Naive B cell (primary cell): Measurements from ENCODE around the gene CENPL. TPM values are rescaled to one million over a fixed set of nuclear protein-coding genes. Genes with fewer than 3 reads are reported as not detected.
"Not testable (repeated sequence)": the region's sequence is repeated elsewhere in the genome, so short reads cannot be mapped to it uniquely, and the experiment has no call there.

ENCODE experiments used
- ATAC-seq, 2 donors: fragments of 150-1000 bp; cut with Tn5 transposase; 2 replicates each; pipeline ENCODE4 v1.10.0; 2021; ENCODE audit warnings: low read depth in 2 of 2, mild to moderate bottlenecking in 2 of 2, moderate library complexity in 2 of 2
- DNase-seq: peaks from one replicate; pipeline ENCODE4 v3.0.0; 2022
- H3K27ac Mint-ChIP-seq, 6 donors: one replicate each; pipeline ENCODE4 v1.8.0; 2020 to 2022; ENCODE audit warnings: mild to moderate bottlenecking in 6 of 6, mixed read lengths in 6 of 6, moderate library complexity in 5 of 6, inconsistent platforms in 2 of 6
- H3K27me3 Mint-ChIP-seq, 3 donors: one replicate each; pipeline ENCODE4 v1.8.0; 2021 to 2022; ENCODE audit warnings: mixed read lengths in 3 of 3, mild to moderate bottlenecking in 1 of 3
- H3K36me3 Mint-ChIP-seq, 2 donors: one replicate each; pipeline ENCODE4 v1.8.0; 2020 to 2022; ENCODE audit warnings: mixed read lengths in 2 of 2, inconsistent platforms in 1 of 2, mild to moderate bottlenecking in 1 of 2
- H3K4me1 Mint-ChIP-seq, 3 donors: one replicate each; pipeline ENCODE4 v1.8.0; 2020 to 2022; ENCODE audit warnings: mixed read lengths in 3 of 3, inconsistent platforms in 1 of 3, mild to moderate bottlenecking in 1 of 3, moderate library complexity in 1 of 3
- H3K4me3 Mint-ChIP-seq, 8 donors: one replicate each; pipeline ENCODE4 v1.8.0; 2020 to 2022; ENCODE audit warnings: mild to moderate bottlenecking in 8 of 8, mixed read lengths in 8 of 8, moderate library complexity in 8 of 8, inconsistent platforms in 2 of 8
- H3K9me3 Mint-ChIP-seq, 7 donors: one replicate each; pipeline ENCODE4 v1.8.0; 2020 to 2022; ENCODE audit warnings: mixed read lengths in 7 of 7, mild to moderate bottlenecking in 5 of 7, inconsistent platforms in 2 of 7, moderate library complexity in 1 of 7
- polyA plus RNA-seq, 6 donors: library from polyadenylated mRNA; unstranded; fragments of 300-500 nt; fragmentation: Illumina TruSeq; gene quantifications; one replicate each; pipeline ENCODE4 v1.2.3, GENCODE V29; 2021; ENCODE audit warnings: low read depth in 6 of 6

The CENPL gene
- polyA plus RNA-seq, 6 donors from 2014 or later, result 4.5 to 9.4 (median 7.4) TPM

GRCh38 chr1:173832748-173833147 is 8.1 kb upstream of the CENPL start:
- Mint-ChIP-seq H3K27ac (no peak overlapping the region), H3K27me3 (no peaks in the 10 kb centered on the region), H3K4me3 (no peak overlapping the region), H3K9me3 (no peaks in the 10 kb centered on the region), H3K36me3 (peaks cover 8% of the 10 kb centered on the region in 2 donors), H3K4me1 (peaks cover 0 to 5% (median 0%) of the 10 kb centered on the region in 3 donors)
- no peak for ATAC-seq
- DNase-seq, result no peak

DNA sequence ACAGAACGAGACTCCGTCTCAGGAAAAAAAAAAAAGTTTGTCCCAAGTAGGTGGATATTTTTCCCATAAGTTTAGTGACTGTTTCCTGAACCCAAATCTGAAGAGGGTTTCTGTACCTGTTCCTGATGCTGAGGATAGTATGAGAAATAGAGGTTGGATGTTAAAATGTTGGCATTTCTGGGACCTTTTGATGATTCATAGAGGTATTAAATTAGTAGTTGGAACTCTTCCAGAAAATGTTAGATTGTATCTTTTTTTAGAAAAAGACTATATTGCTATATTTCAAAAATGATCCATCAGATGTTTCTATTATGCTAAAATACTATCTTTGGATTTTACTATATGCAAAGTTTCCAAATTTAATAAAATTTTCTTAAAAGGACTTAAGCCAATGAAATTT is 2.9 kb upstream of the CENPL start:
- H3K9me3 Mint-ChIP-seq, result no peaks in the 10 kb centered on the region
- H3K4me3 Mint-ChIP-seq, result peak overlapping the region in 1 of 8 donors; percentile 42
- no peak for ATAC-seq
- H3K36me3 Mint-ChIP-seq, result peaks cover 0 to 8% of the 10 kb centered on the region in 2 donors
- H3K4me1 Mint-ChIP-seq, result peaks cover 20 to 30% (median 28%) of the 10 kb centered on the region in 3 donors
- peak overlapping the region in 1 of 6 donors; percentile 80 for H3K27ac Mint-ChIP-seq
- H3K27me3 Mint-ChIP-seq, result no peaks in the 10 kb centered on the region
- DNase-seq, result no peak

GRCh38 chr1:173823781-173824314 is 835 bp downstream of the CENPL start:
- Mint-ChIP-seq H3K9me3 (no peaks in the 10 kb centered on the region), H3K27ac (peak overlapping the region; percentile 86 to 97 (median 96)), H3K4me1 (peaks cover 28 to 40% (median 37%) of the 10 kb centered on the region in 3 donors), H3K27me3 (no peaks in the 10 kb centered on the region), H3K36me3 (peaks cover 0 to 5% of the 10 kb centered on the region in 2 donors), H3K4me3 (peak overlapping the region; percentile 92 to 99 (median 97))
- peak in 1 of 2 donors; percentile 6 for ATAC-seq
- no peak for DNase-seq

- no peaks in the 10 kb centered on the region for H3K9me3 Mint-ChIP-seq
- peak overlapping the region in 2 of 8 donors; percentile 59 for H3K4me3 Mint-ChIP-seq
- peak overlapping the region in 2 of 6 donors; percentile 44 to 68 for H3K27ac Mint-ChIP-seq
- H3K27me3 Mint-ChIP-seq, result no peaks in the 10 kb centered on the region
- H3K4me1 Mint-ChIP-seq, result peaks cover 28 to 43% (median 40%) of the 10 kb centered on the region in 3 donors
- ATAC-seq, result no peak
- DNase-seq, result no peak
- peaks cover 0 to 8% of the 10 kb centered on the region in 2 donors for H3K36me3 Mint-ChIP-seq
Measured at GRCh38 chr1:173821680-173822079, 3.0 kb downstream of the CENPL start.

DNA sequence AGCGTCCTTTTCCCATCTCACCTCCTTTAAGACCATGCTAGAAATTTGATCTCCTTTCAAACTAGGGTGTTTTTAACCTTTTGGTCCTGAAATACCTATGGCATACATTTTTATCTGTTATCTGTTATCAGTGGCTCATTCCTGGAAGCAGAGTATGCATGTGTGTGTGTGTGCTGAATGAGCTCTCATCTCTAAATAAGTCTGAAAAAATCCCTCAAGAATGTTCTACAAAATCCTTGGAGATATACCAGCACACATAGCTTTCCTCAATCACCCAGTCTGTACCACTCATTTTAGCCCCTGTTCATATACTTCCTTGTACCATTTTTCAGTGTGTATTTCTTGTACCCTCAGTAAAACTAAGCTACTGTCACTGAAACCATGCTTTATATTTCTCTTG is 6.2 kb downstream of the CENPL start:
- ATAC-seq (no peak), DNase-seq (no peak)
- H3K27me3 Mint-ChIP-seq, result no peaks in the 10 kb centered on the region
- H3K4me3 Mint-ChIP-seq, result peak overlapping the region in 1 of 8 donors; percentile 47
- no peak overlapping the region for H3K27ac Mint-ChIP-seq
- H3K9me3 Mint-ChIP-seq, result no peaks in the 10 kb centered on the region
- peaks cover 0 to 8% of the 10 kb centered on the region in 2 donors for H3K36me3 Mint-ChIP-seq
- peaks cover 30 to 50% (median 48%) of the 10 kb centered on the region in 3 donors for H3K4me1 Mint-ChIP-seq

- H3K27me3 Mint-ChIP-seq, result not testable (repeated sequence)
- peak overlapping the region in 1 of 6 donors; percentile 70 for H3K27ac Mint-ChIP-seq
Measured at GRCh38 chr1:173813654-173814053, 11.0 kb downstream of the CENPL start.

GRCh38 chr1:173802961-173803360 is 21.7 kb downstream of the CENPL start:
- no peak for ATAC-seq
- no peak for DNase-seq
- Mint-ChIP-seq H3K9me3 (no peaks in the 10 kb centered on the region), H3K4me1 (no peaks in the 10 kb centered on the region), H3K4me3 (no peak overlapping the region), H3K36me3 (peaks cover 6 to 15% of the 10 kb centered on the region in 2 donors), H3K27ac (no peak overlapping the region), H3K27me3 (no peaks in the 10 kb centered on the region)

More at GRCh38 chr1:173813654-173814053, 11.0 kb downstream of the CENPL start:
- H3K4me1 Mint-ChIP-seq, result peaks cover 19 to 39% (median 38%) of the 10 kb centered on the region in 3 donors
- not testable (repeated sequence) for DNase-seq, H3K9me3 Mint-ChIP-seq, H3K4me3 Mint-ChIP-seq, ATAC-seq
- H3K36me3 Mint-ChIP-seq, result peaks cover 10 to 15% of the 10 kb centered on the region in 2 donors

GRCh38 chr1:173799995-173800394 is 24.7 kb downstream of the CENPL start:
- H3K4me1 Mint-ChIP-seq, result not testable (repeated sequence)

GRCh38 chr1:173798078-173798477 is 26.6 kb downstream of the CENPL start:
- peaks cover 0 to 8% of the 10 kb centered on the region in 2 donors for H3K36me3 Mint-ChIP-seq
- H3K9me3 Mint-ChIP-seq, result peaks cover 0 to 4% (median 0%) of the 10 kb centered on the region in 7 donors
- H3K27me3 Mint-ChIP-seq, result no peaks in the 10 kb centered on the region
- DNase-seq (no peak), ATAC-seq (no peak)
- no peaks in the 10 kb centered on the region for H3K4me1 Mint-ChIP-seq
- peak overlapping the region in 1 of 6 donors; percentile 36 for H3K27ac Mint-ChIP-seq
- H3K4me3 Mint-ChIP-seq, result no peak overlapping the region

More at GRCh38 chr1:173799995-173800394, 24.7 kb downstream of the CENPL start:
- ATAC-seq, H3K27me3 Mint-ChIP-seq, DNase-seq, H3K36me3 Mint-ChIP-seq, H3K27ac Mint-ChIP-seq, H3K9me3 Mint-ChIP-seq, H3K4me3 Mint-ChIP-seq: not testable (repeated sequence)

GRCh38 chr1:173789841-173790240 is 34.8 kb downstream of the CENPL start:
- no peaks in the 10 kb centered on the region for H3K9me3 Mint-ChIP-seq
- ATAC-seq (no peak), DNase-seq (no peak)
- no peak overlapping the region for H3K4me3 Mint-ChIP-seq
- no peaks in the 10 kb centered on the region for H3K4me1 Mint-ChIP-seq
- H3K27me3 Mint-ChIP-seq, result no peaks in the 10 kb centered on the region
- no peak overlapping the region for H3K27ac Mint-ChIP-seq
- peaks cover 0 to 5% of the 10 kb centered on the region in 2 donors for H3K36me3 Mint-ChIP-seq

- no peak for DNase-seq
- Mint-ChIP-seq H3K4me3 (no peak overlapping the region), H3K27ac (peak overlapping the region in 3 of 6 donors; percentile 34 to 75 (median 49)), H3K27me3 (no peaks in the 10 kb centered on the region), H3K36me3 (peaks cover 0 to 8% of the 10 kb centered on the region in 2 donors), H3K9me3 (no peaks in the 10 kb centered on the region), H3K4me1 (no peaks in the 10 kb centered on the region)
- no peak for ATAC-seq
Measured at GRCh38 chr1:173784997-173785396, 39.7 kb downstream of the CENPL start.

- Mint-ChIP-seq H3K27me3 (no peaks in the 10 kb centered on the region), H3K27ac (peak overlapping the region in 1 of 6 donors; percentile 24), H3K4me3 (no peak overlapping the region), H3K4me1 (no peaks in the 10 kb centered on the region), H3K36me3 (peaks cover 21 to 29% of the 10 kb centered on the region in 2 donors), H3K9me3 (no peaks in the 10 kb centered on the region)
- no peak for DNase-seq
- no peak for ATAC-seq
Measured at GRCh38 chr1:173779936-173780335, 44.7 kb downstream of the CENPL start.

DNA sequence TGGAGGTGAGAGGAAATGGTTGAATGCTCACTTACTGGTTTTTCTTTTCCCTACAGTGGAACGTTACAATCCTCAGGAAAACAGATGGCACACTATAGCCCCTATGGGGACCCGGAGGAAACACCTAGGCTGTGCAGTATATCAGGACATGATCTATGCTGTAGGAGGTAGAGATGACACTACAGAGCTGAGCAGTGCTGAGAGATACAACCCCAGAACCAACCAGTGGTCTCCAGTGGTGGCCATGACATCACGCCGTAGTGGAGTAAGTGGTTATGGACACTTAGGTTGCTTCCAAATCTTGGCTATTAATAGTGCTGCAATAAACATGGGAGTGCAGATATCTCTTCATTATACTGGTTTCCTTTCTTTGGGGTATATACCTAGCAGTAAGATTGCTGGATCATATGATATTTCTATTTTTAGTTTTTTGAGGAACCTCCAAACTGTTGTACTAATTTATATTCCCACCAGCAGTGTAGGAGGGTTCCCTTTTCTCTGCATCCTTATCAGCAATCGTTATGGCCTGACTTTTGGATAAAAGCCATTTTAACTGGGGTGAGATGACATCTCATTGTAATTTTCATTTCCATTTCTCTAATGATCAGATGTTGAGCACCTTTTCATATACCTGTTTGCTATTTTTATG is 49.0 kb downstream of the CENPL start:
- Mint-ChIP-seq H3K9me3 (no peaks in the 10 kb centered on the region), H3K4me3 (no peak overlapping the region), H3K27me3 (no peaks in the 10 kb centered on the region), H3K36me3 (peaks cover 21 to 30% of the 10 kb centered on the region in 2 donors), H3K4me1 (no peaks in the 10 kb centered on the region), H3K27ac (peak overlapping the region in 3 of 6 donors; percentile 1 to 33 (median 7))
- DNase-seq (no peak), ATAC-seq (no peak)

- DNase-seq (no peak), ATAC-seq (no peak)
- Mint-ChIP-seq H3K27ac (peak overlapping the region in 2 of 6 donors; percentile 11 to 55), H3K4me3 (no peak overlapping the region), H3K4me1 (no peaks in the 10 kb centered on the region), H3K9me3 (no peaks in the 10 kb centered on the region), H3K27me3 (no peaks in the 10 kb centered on the region), H3K36me3 (peaks cover 13 to 18% of the 10 kb centered on the region in 2 donors)
Measured at GRCh38 chr1:173771560-173771959, 53.1 kb downstream of the CENPL start.
